ENCODE results near the gene PPFIA2.

PPFIA2 gene

DNA sequence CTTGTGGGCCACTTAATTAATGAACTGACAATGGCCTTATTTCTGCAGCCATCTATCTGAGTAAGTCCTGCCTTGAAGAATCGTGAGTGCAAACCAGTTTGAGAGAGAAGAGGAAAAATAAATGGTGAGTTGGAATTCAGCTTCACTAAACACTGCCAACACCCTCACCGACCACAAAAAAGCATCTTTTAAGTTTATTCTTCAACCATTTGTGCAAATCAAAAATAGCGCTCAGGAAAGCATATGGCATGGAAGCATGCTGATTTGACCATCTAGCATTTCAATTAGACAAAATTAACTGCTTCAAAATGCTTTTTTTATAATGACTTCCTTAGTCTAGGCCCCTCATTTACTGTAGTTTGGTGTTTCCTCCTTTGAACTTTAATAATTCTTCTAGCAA lies 294.0 kb downstream of the PPFIA2 start:
- Mint-ChIP-seq H3K27me3 (ENCODE audit: low read depth) (no peaks in the 10 kb centered on the region), H3K4me3 (no peak overlapping the region), H3K9me3 (no peaks in the 10 kb centered on the region), H3K27ac (no peak overlapping the region), H3K4me1 (peaks cover 8% of the 10 kb centered on the region), H3K36me3 (ENCODE audit: low read depth) (no peaks in the 10 kb centered on the region)
- TF ChIP-seq, protein P1, sequence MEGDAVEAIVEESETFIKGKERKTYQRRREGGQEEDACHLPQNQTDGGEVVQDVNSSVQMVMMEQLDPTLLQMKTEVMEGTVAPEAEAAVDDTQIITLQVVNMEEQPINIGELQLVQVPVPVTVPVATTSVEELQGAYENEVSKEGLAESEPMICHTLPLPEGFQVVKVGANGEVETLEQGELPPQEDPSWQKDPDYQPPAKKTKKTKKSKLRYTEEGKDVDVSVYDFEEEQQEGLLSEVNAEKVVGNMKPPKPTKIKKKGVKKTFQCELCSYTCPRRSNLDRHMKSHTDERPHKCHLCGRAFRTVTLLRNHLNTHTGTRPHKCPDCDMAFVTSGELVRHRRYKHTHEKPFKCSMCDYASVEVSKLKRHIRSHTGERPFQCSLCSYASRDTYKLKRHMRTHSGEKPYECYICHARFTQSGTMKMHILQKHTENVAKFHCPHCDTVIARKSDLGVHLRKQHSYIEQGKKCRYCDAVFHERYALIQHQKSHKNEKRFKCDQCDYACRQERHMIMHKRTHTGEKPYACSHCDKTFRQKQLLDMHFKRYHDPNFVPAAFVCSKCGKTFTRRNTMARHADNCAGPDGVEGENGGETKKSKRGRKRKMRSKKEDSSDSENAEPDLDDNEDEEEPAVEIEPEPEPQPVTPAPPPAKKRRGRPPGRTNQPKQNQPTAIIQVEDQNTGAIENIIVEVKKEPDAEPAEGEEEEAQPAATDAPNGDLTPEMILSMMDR (IDR thresholded peaks at IDR 0.05; ENCODE audit: unreplicated experiment in 3 of 3): no peak

GRCh38 chr12:81461163-81461562 lies 298.0 kb downstream of the PPFIA2 start:
- Mint-ChIP-seq H3K9me3 (no peaks in the 10 kb centered on the region), H3K36me3 (ENCODE audit: low read depth) (no peaks in the 10 kb centered on the region), H3K4me1 (no peaks in the 10 kb centered on the region), H3K27ac (no peak overlapping the region), H3K4me3 (no peak overlapping the region), H3K27me3 (ENCODE audit: low read depth) (no peaks in the 10 kb centered on the region)
- TF ChIP-seq, protein P1 (IDR thresholded peaks at IDR 0.05; ENCODE audit: unreplicated experiment in 3 of 3): no peak

- TF ChIP-seq, protein P1 (IDR thresholded peaks at IDR 0.05; ENCODE audit: unreplicated experiment in 3 of 3): peak; percentile 49 to 66 (median 55)
- Mint-ChIP-seq H3K27me3 (ENCODE audit: low read depth) (no peaks in the 10 kb centered on the region), H3K27ac (no peak overlapping the region), H3K9me3 (no peaks in the 10 kb centered on the region), H3K36me3 (ENCODE audit: low read depth) (no peaks in the 10 kb centered on the region), H3K4me3 (no peak overlapping the region), H3K4me1 (no peaks in the 10 kb centered on the region)
Observed at GRCh38 chr12:81450920-81451739, 308.0 kb downstream of the PPFIA2 start.

- no peaks in the 10 kb centered on the region for H3K27me3 Mint-ChIP-seq (ENCODE audit: low read depth)
- H3K27ac Mint-ChIP-seq: no peak overlapping the region
- H3K9me3 Mint-ChIP-seq: no peaks in the 10 kb centered on the region
- no peaks in the 10 kb centered on the region for H3K36me3 Mint-ChIP-seq (ENCODE audit: low read depth)
- H3K4me3 Mint-ChIP-seq: no peak overlapping the region
- TF ChIP-seq, protein P1 (IDR thresholded peaks at IDR 0.05; ENCODE audit: unreplicated experiment in 3 of 3): no peak
- H3K4me1 Mint-ChIP-seq: no peaks in the 10 kb centered on the region
Observed at GRCh38 chr12:81441629-81442028, 317.5 kb downstream of the PPFIA2 start.

- no peak overlapping the region for H3K4me3 Mint-ChIP-seq
- H3K27ac Mint-ChIP-seq: no peak overlapping the region
- H3K36me3 Mint-ChIP-seq (ENCODE audit: low read depth): no peaks in the 10 kb centered on the region
- H3K27me3 Mint-ChIP-seq (ENCODE audit: low read depth): no peaks in the 10 kb centered on the region
- no peaks in the 10 kb centered on the region for H3K4me1 Mint-ChIP-seq
- no peaks in the 10 kb centered on the region for H3K9me3 Mint-ChIP-seq
- TF ChIP-seq, protein P1 (IDR thresholded peaks at IDR 0.05; ENCODE audit: unreplicated experiment in 3 of 3): no peak
Observed at GRCh38 chr12:81440001-81440400, 319.1 kb downstream of the PPFIA2 start.

DNA sequence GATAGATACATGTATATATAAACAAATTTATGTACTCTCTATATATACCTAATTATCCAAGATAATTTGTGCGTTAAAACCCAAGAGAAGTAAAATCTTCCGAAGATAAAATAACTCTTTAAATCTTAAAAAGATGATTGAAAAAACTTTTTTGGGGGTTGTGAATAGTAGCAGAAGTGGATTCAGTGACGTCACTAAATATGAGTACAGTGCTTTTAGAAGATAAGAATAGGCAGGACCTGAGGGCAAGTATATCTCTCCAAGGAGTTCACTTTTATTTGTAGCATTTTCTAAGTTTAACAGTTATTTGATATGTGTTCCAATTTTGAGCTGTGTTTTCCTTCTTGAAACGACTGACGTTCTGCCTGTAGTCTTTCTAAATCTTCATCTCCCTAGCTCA lies 319.8 kb downstream of the PPFIA2 start:
- Mint-ChIP-seq H3K27ac (no peak overlapping the region), H3K9me3 (no peaks in the 10 kb centered on the region), H3K4me1 (no peaks in the 10 kb centered on the region), H3K4me3 (no peak overlapping the region), H3K27me3 (ENCODE audit: low read depth) (no peaks in the 10 kb centered on the region), H3K36me3 (ENCODE audit: low read depth) (no peaks in the 10 kb centered on the region)
- TF ChIP-seq, protein P1 (IDR thresholded peaks at IDR 0.05; ENCODE audit: unreplicated experiment in 3 of 3): no peak

All from nephron (organoid).